Astrocyte (in vitro differentiated cells and primary cell): ENCODE results near the gene THTPA. TPM values are rescaled to one million over a fixed set of nuclear protein-coding genes. Genes with fewer than 3 reads are reported as not detected.

Experiments
- DNase-seq: peaks from one replicate; pipeline ENCODE4 v3.0.0-alpha.2; 2010; ENCODE audit warnings: low read depth
- FAIRE-seq: peaks from 2 replicates; lab custom pipeline; 2011; peaks lifted over from hg19 to GRCh38; lab: Jason Lieb, UNC
- H2AFZ ChIP-seq: 2 replicates; pipeline ENCODE4 v1.6.0; 2012; ENCODE audit warnings: low read depth, low read length, inconsistent platforms
- H3K27ac ChIP-seq: 2 replicates; pipeline ENCODE4 v1.5.1; 2011; ENCODE audit warnings: low read depth, low read length, inconsistent platforms
- H3K27me3 ChIP-seq: 2 replicates; pipeline ENCODE4 v1.6.0; 2011; ENCODE audit warnings: low read length, inconsistent platforms; ENCODE audit not compliant: insufficient read depth
- H3K36me3 ChIP-seq: 2 replicates; pipeline ENCODE4 v1.5.1; 2011; ENCODE audit warnings: low read length, inconsistent platforms; ENCODE audit not compliant: insufficient read depth
- H3K4me1 ChIP-seq: 2 replicates; pipeline ENCODE4 v1.5.1; 2011; ENCODE audit warnings: low read length, inconsistent platforms; ENCODE audit not compliant: insufficient read depth
- H3K4me2 ChIP-seq: 2 replicates; pipeline ENCODE4 v1.6.0; 2012; ENCODE audit warnings: low read length, inconsistent platforms
- H3K4me3 ChIP-seq: 2 replicates; pipeline ENCODE4 v1.5.1; 2011; ENCODE audit warnings: low read depth, mild to moderate bottlenecking, low read length, inconsistent platforms; ENCODE audit not compliant: insufficient read depth
- H3K79me2 ChIP-seq: 2 replicates; pipeline ENCODE4 v1.6.0; 2012; ENCODE audit warnings: mild to moderate bottlenecking, low read length, inconsistent platforms; ENCODE audit not compliant: insufficient read depth
- H3K9ac ChIP-seq: 2 replicates; pipeline ENCODE4 v1.6.0; 2012; ENCODE audit warnings: mild to moderate bottlenecking, low read length, inconsistent platforms
- H3K9me3 ChIP-seq: 2 replicates; pipeline ENCODE4 v1.5.1; 2012; ENCODE audit warnings: low read depth, mild to moderate bottlenecking, low read length, inconsistent platforms; ENCODE audit not compliant: insufficient read depth
- H4K20me1 ChIP-seq: 2 replicates; pipeline ENCODE4 v1.6.0; 2012; ENCODE audit warnings: low read length, inconsistent platforms; ENCODE audit not compliant: insufficient read depth
- H3K27ac Mint-ChIP-seq: one replicate; pipeline ENCODE4 v1.8.0; 2021; ENCODE audit warnings: mild to moderate bottlenecking, mixed read lengths; ENCODE audit not compliant: unreplicated experiment
- H3K27me3 Mint-ChIP-seq: one replicate; pipeline ENCODE4 v1.8.0; 2021; ENCODE audit warnings: low read depth, mixed read lengths; ENCODE audit not compliant: unreplicated experiment
- H3K36me3 Mint-ChIP-seq: one replicate; pipeline ENCODE4 v1.8.0; 2021; ENCODE audit warnings: low read depth, mixed read lengths; ENCODE audit not compliant: unreplicated experiment
- H3K4me1 Mint-ChIP-seq: one replicate; pipeline ENCODE4 v1.8.0; 2021; ENCODE audit warnings: low read depth, mixed read lengths; ENCODE audit not compliant: unreplicated experiment
- H3K4me3 Mint-ChIP-seq: one replicate; pipeline ENCODE4 v1.8.0; 2021; ENCODE audit warnings: mild to moderate bottlenecking, moderate library complexity, mixed read lengths; ENCODE audit not compliant: unreplicated experiment
- H3K9me3 Mint-ChIP-seq: one replicate; pipeline ENCODE4 v1.8.0; 2021; ENCODE audit warnings: mild to moderate bottlenecking, mixed read lengths; ENCODE audit not compliant: unreplicated experiment
- EZH2 ChIP-seq: IDR thresholded peaks from 2 replicates; pipeline ENCODE4 v1.6.1; 2012; ENCODE audit warnings: mild to moderate bottlenecking, low read length, inconsistent platforms; ENCODE audit not compliant: insufficient read depth
- total RNA-seq: library from RNA; stranded (reverse); gene quantifications from 2 replicates; pipeline ENCODE4 v1.2.1, GENCODE V29; 2021
- TF ChIP-seq, protein P1 (sequence below): IDR thresholded peaks from 2 replicates; pipeline ENCODE4 v1.5.1; 2011; ENCODE audit warnings: low read depth, mild to moderate bottlenecking, inconsistent platforms, low read length, moderate library complexity; ENCODE audit not compliant: insufficient read depth

THTPA gene
- total RNA-seq, 1 donor from 2014 or later: 8.1 TPM

DNA sequence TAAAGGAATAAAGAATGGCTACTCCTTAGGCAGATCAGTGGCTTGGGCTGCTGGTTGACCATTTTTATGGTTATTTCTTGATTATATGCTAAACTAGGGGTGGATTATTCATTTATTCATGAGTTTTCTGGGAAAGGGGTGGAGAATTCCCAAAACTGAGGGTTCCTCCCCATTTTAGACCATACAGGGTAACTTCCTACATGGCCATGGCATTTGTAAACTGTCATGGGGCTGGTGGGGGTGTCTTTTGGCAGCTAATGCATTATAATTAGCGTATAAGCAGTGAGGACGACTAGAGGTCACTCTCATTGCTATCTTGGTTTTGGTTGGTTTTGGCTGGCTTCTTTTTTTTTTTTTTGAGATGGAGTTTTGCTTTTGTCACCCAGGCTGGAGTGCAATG, 48.1 kb downstream of the THTPA start:
- Histone ChIP-seq H3K36me3 (no peaks in the 10 kb centered on the region), H4K20me1 (no peaks in the 10 kb centered on the region), H3K4me1 (no peaks in the 10 kb centered on the region), H3K79me2 (no peaks in the 10 kb centered on the region), H2AFZ (no peak overlapping the region), H3K9me3 (no peaks in the 10 kb centered on the region), H3K27me3 (no peaks in the 10 kb centered on the region), H3K4me2 (no peak overlapping the region), H3K27ac (no peak overlapping the region), H3K4me3 (no peak overlapping the region), H3K9ac (no peak overlapping the region)
- DNase-seq: no peak
- Mint-ChIP-seq H3K36me3 (no peaks in the 10 kb centered on the region), H3K27ac (no peak overlapping the region), H3K27me3 (peaks cover 5% of the 10 kb centered on the region), H3K4me1 (peaks cover 19% of the 10 kb centered on the region), H3K4me3 (no peak overlapping the region), H3K9me3 (peaks cover 5% of the 10 kb centered on the region)
- FAIRE-seq: no peak
- TF ChIP-seq, protein P1, sequence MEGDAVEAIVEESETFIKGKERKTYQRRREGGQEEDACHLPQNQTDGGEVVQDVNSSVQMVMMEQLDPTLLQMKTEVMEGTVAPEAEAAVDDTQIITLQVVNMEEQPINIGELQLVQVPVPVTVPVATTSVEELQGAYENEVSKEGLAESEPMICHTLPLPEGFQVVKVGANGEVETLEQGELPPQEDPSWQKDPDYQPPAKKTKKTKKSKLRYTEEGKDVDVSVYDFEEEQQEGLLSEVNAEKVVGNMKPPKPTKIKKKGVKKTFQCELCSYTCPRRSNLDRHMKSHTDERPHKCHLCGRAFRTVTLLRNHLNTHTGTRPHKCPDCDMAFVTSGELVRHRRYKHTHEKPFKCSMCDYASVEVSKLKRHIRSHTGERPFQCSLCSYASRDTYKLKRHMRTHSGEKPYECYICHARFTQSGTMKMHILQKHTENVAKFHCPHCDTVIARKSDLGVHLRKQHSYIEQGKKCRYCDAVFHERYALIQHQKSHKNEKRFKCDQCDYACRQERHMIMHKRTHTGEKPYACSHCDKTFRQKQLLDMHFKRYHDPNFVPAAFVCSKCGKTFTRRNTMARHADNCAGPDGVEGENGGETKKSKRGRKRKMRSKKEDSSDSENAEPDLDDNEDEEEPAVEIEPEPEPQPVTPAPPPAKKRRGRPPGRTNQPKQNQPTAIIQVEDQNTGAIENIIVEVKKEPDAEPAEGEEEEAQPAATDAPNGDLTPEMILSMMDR: no peak
- TF ChIP-seq EZH2: no peak

DNA sequence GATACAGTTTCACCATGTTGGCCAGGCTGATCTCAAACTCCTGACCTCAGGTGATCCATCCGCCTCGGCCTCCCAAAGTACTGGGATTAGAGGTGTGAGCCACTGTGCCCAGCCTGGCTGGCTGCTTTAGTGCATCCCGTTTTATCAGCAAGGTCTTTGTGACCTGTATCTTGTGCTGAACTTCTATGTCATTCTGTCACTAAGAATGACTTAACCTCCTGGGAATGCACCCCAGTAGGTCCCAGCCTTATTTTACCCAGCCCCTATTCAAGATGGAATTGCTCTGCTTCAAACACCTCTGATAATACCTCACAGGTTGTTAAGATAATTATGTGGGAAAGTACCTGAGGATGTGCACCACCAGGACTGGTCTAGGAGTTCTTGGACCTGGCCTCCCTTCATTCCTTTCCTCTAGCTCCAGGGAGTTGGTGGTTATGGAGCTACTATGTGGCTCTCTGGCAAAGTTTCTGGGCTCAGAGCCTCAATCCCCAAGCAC, 48.7 kb downstream of the THTPA start:
- Histone ChIP-seq H3K27me3 (no peaks in the 10 kb centered on the region), H2AFZ (no peak overlapping the region), H3K4me1 (no peaks in the 10 kb centered on the region), H3K4me3 (no peak overlapping the region), H3K27ac (no peak overlapping the region), H3K36me3 (no peaks in the 10 kb centered on the region), H3K9me3 (no peaks in the 10 kb centered on the region), H3K4me2 (no peak overlapping the region), H4K20me1 (no peaks in the 10 kb centered on the region), H3K9ac (no peak overlapping the region), H3K79me2 (no peaks in the 10 kb centered on the region)
- DNase-seq (no peak), FAIRE-seq (no peak)
- Mint-ChIP-seq H3K4me3 (no peak overlapping the region), H3K9me3 (no peaks in the 10 kb centered on the region), H3K4me1 (peaks cover 19% of the 10 kb centered on the region), H3K27me3 (peaks cover 6% of the 10 kb centered on the region), H3K27ac (no peak overlapping the region), H3K36me3 (no peaks in the 10 kb centered on the region)
- TF ChIP-seq EZH2: no peak
- TF ChIP-seq, protein P1: no peak

DNA sequence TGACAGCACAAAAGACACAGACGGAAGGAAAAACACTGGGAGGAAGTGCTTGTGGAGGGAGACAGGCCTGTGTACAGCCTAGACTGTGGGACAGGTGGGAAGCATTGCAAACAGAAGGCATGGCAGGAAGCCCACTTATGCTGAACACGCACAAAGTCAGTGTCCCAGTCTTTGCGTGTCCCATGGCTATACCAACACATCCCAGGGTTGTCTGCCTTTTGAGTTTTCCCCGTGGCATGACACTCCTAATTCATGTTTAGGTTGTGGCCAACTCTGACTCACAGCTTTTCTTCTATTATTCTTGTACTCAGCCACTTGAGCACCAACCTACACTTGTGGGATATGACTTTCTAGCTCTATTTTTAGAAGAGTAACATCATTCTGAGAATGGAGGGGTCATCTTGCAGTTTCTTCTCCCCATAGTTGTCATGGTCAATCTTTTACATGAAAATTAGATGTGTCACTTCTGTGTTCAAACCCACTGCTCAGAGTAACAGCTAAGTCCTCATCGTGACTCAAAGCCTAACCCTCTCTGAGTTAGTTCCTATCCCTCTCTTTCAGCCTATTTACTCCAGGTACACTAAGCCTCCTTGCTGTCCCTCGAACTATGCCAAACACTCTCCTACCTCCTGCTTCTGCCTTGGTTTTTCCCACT, 50.0 kb downstream of the THTPA start:
- H3K9ac ChIP-seq: no peak overlapping the region
- H3K4me1 Mint-ChIP-seq: peaks cover 19% of the 10 kb centered on the region
- no peaks in the 10 kb centered on the region for H3K9me3 ChIP-seq
- peaks cover 2% of the 10 kb centered on the region for H3K27me3 ChIP-seq
- DNase-seq (peak; percentile 17), FAIRE-seq (no peak)
- H3K9me3 Mint-ChIP-seq: peaks cover 3% of the 10 kb centered on the region
- H3K36me3 Mint-ChIP-seq: no peaks in the 10 kb centered on the region
- no peak overlapping the region for H3K4me2 ChIP-seq
- H3K79me2 ChIP-seq: no peaks in the 10 kb centered on the region
- H3K4me3 Mint-ChIP-seq: no peak overlapping the region
- TF ChIP-seq EZH2: no peak
- TF ChIP-seq, protein P1: no peak
- H4K20me1 ChIP-seq: no peaks in the 10 kb centered on the region
- no peak overlapping the region for H3K27ac ChIP-seq
- no peak overlapping the region for H2AFZ ChIP-seq
- no peaks in the 10 kb centered on the region for H3K36me3 ChIP-seq
- no peaks in the 10 kb centered on the region for H3K4me1 ChIP-seq
- peaks cover 3% of the 10 kb centered on the region for H3K27me3 Mint-ChIP-seq
- H3K27ac Mint-ChIP-seq: no peak overlapping the region
- no peak overlapping the region for H3K4me3 ChIP-seq
